Neutrophil (primary cell): Measurements from ENCODE around the gene C22orf39.

ENCODE experiments used
- H3K27ac ChIP-seq: fragments of 200-600 bp; sonication (generic); 2 replicates; pipeline ENCODE4 v1.5.1; 2016; ENCODE audit warnings: mild to moderate bottlenecking, moderate library complexity
- H3K27me3 ChIP-seq: fragments of 200-600 bp; sonication (generic); 2 replicates; pipeline ENCODE4 v1.6.0; 2016; ENCODE audit warnings: mild to moderate bottlenecking
- H3K36me3 ChIP-seq: fragments of 200-600 bp; sonication (generic); 2 replicates; pipeline ENCODE4 v1.5.1; 2017
- H3K4me1 ChIP-seq, 2 experiments: fragments of 200-600 bp in 1 of 2; sonication (generic) in 1 of 2; 1 replicate in 1 of 2; 2 replicates in 1 of 2; pipeline versions ENCODE4 v1.5.1 to v1.6.1; 2013 to 2016; ENCODE audit warnings: low read depth in 1 of 2, low read length in 1 of 2, mild to moderate bottlenecking in 1 of 2, moderate library complexity in 1 of 2; ENCODE audit not compliant: control insufficient read depth in 1 of 2, insufficient read depth in 1 of 2
- H3K4me3 ChIP-seq, 2 experiments: fragments of 200-600 bp in 1 of 2; sonication (generic) in 1 of 2; 1 replicate in 1 of 2; 2 replicates in 1 of 2; pipeline ENCODE4 v1.5.1; 2013 to 2016; ENCODE audit warnings: low read depth in 1 of 2, low read length in 1 of 2, mild to moderate bottlenecking in 1 of 2, moderate library complexity in 1 of 2
- H3K9me3 ChIP-seq: fragments of 200-600 bp; sonication (generic); 2 replicates; pipeline ENCODE4 v1.5.1; 2016
- TF ChIP-seq, protein P1 (sequence below): fragments of 200-600 bp; sonication (generic); IDR thresholded peaks from 2 replicates; pipeline ENCODE4 v1.5.1; 2016; ENCODE audit warnings: antibody characterized with exemption

The C22orf39 gene

DNA sequence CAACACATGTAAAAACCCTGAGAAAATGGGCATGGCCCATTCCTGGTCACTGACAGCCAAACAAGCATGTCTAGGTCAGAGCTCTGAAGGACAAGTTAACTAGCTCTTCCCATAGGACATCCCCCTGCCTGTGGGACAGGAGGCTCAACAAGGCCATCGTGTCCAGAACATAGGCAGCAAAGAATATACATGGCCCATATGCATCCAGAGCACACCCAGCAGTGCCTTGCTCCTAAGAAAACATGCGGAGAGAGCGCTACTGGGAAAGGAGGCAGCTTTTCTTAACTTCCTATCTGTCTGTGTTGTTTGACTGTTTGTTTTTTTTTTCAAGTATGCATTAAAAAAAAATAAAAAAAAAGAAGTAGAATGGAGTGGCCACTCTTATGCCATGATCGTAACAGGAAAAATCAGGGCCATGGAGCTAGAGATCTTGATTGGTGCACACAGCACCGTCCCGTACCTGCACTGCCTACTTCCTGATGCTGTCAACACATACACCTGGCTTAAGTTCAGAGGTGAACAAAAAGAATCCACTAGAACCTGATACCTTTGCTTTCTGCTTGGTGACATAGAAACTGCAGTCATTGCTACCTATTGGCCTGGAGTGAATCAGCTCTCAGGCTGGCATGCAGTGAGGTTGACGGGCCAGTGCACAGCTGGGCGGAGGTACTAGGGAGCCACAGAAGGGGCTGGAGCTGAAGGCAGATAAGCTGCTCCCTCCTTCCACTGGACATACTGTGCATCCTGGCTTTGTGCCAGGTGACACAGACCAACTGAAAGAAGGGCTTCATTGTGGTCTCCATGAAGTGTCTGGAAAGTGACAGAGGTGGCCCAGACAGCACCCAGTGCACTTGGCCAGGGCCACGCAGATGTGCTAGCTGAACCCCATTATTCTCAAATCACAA, 19.6 kb upstream of the C22orf39 start:
- TF ChIP-seq, protein P1, sequence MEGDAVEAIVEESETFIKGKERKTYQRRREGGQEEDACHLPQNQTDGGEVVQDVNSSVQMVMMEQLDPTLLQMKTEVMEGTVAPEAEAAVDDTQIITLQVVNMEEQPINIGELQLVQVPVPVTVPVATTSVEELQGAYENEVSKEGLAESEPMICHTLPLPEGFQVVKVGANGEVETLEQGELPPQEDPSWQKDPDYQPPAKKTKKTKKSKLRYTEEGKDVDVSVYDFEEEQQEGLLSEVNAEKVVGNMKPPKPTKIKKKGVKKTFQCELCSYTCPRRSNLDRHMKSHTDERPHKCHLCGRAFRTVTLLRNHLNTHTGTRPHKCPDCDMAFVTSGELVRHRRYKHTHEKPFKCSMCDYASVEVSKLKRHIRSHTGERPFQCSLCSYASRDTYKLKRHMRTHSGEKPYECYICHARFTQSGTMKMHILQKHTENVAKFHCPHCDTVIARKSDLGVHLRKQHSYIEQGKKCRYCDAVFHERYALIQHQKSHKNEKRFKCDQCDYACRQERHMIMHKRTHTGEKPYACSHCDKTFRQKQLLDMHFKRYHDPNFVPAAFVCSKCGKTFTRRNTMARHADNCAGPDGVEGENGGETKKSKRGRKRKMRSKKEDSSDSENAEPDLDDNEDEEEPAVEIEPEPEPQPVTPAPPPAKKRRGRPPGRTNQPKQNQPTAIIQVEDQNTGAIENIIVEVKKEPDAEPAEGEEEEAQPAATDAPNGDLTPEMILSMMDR = no peak
- peaks cover 99% of the 10 kb centered on the region for H3K36me3 ChIP-seq
- H3K27me3 ChIP-seq = no peaks in the 10 kb centered on the region
- no peaks in the 10 kb centered on the region for H3K4me1 ChIP-seq
- H3K4me3 ChIP-seq = no peak overlapping the region
- H3K27ac ChIP-seq = no peak overlapping the region
- H3K9me3 ChIP-seq = no peaks in the 10 kb centered on the region

DNA sequence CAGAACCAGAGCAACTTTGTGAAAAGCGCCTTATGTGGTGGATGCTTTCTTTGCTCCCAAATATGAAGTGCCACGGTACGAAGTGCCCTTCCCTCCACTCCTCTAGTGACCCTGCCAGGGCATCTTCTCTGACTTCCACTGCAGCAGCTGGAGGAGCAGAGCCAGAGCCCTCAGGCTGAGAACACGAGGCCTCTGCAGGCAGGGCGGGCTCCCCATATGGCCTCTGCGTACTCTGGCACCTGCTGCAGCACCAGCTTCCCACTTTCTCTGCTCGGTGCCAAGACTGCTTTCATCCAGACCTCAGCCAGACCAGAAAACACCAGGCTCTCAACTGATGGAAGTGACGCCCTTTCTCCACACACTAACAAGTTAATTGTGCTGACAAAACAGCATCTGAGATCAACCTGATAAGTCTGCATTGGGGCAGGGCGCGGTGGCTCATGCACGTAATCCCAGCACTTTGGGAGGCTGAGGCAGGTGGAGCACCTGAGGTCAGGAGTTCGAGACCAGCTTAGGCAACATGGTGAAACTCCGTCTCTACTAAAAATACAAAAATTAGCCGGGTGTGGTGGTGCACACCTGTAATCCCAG, 18.7 kb upstream of the C22orf39 start:
- Histone ChIP-seq H3K4me1 (no peaks in the 10 kb centered on the region), H3K9me3 (no peaks in the 10 kb centered on the region)
- TF ChIP-seq, protein P1 = no peak

GRCh38 chr22:19464975-19465374, 17.5 kb upstream of the C22orf39 start:
- H3K4me3 ChIP-seq = no peak overlapping the region
- TF ChIP-seq, protein P1 = no peak
- peaks cover 96% of the 10 kb centered on the region for H3K36me3 ChIP-seq
- no peaks in the 10 kb centered on the region for H3K4me1 ChIP-seq
- H3K27me3 ChIP-seq = no peaks in the 10 kb centered on the region
- no peaks in the 10 kb centered on the region for H3K9me3 ChIP-seq
- no peak overlapping the region for H3K27ac ChIP-seq

More for the DNA sequence above, 18.7 kb upstream of the C22orf39 start:
- Histone ChIP-seq H3K27ac (no peak overlapping the region), H3K4me3 (no peak overlapping the region), H3K27me3 (no peaks in the 10 kb centered on the region), H3K36me3 (peaks cover 96% of the 10 kb centered on the region)

- H3K27ac ChIP-seq = no peak overlapping the region
- peaks cover 96% of the 10 kb centered on the region for H3K36me3 ChIP-seq
Observed at GRCh38 chr22:19464546-19464945, 17.0 kb upstream of the C22orf39 start.

More at GRCh38 chr22:19464546-19464945, 17.0 kb upstream of the C22orf39 start:
- no peaks in the 10 kb centered on the region for H3K4me1 ChIP-seq
- no peaks in the 10 kb centered on the region for H3K9me3 ChIP-seq
- no peak overlapping the region for H3K4me3 ChIP-seq
- H3K27me3 ChIP-seq = no peaks in the 10 kb centered on the region
- TF ChIP-seq, protein P1 = no peak
